GM10266 (cell line): ENCODE data around the gene SNRNP200.

Experiments
- DNase-seq: peaks from one replicate; pipeline ENCODE4 v3.0.0; 2012; ENCODE audit errors: extremely low spot score
- CTCF ChIP-seq: IDR thresholded peaks from 2 replicates; pipeline ENCODE4 v1.5.1; 2012; ENCODE audit warnings: mild to moderate bottlenecking, low read depth; ENCODE audit not compliant: control insufficient read depth, insufficient read depth; ENCODE audit errors: missing control alignments

The SNRNP200 gene

GRCh38 chr2:96276787-96277499, 28.4 kb downstream of the SNRNP200 start:
- TF ChIP-seq CTCF, result no peak
- DNase-seq, result no peak

GRCh38 chr2:96274355-96275056, 30.8 kb downstream of the SNRNP200 start:
- DNase-seq, result no peak
- TF ChIP-seq CTCF, result no peak

- TF ChIP-seq CTCF, result no peak
- no peak for DNase-seq
Observed at GRCh38 chr2:96273763-96274162, 31.6 kb downstream of the SNRNP200 start.

- TF ChIP-seq CTCF, result no peak
- no peak for DNase-seq
Observed at GRCh38 chr2:96271995-96272394, 33.4 kb downstream of the SNRNP200 start.

DNA sequence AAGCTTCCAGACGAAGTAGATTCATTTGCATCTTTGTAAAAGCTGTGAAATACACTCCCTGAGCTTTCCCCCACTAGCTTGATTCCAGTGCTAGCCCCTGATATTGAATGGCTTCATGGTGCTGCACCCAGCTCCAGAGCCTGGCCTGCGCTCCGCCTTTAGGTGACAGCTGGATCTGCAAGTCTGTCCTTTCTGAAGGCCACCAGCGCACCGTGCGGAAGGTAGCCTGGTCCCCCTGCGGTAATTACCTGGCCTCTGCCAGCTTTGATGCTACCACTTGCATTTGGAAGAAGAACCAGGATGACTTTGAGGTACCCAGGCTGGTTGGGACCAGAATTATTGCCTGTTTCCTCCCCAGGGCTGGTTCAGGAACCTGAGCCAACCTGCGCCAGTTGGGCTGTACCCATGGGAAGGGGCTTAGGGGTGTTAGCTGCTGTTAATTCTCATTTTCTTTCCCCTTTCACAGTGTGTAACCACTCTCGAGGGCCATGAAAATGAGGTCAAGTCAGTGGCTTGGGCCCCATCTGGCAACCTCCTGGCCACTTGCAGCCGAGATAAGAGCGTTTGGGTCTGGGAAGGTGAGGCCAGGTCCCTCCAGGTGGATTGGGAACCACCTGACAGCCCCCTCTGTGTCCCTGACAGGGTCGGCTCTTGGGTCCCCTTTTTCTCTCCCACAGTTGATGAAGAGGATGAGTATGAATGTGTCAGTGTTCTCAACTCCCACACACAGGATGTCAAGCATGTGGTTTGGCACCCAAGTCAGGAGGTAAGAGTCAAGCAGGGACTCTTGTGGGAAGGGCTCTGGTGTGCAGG, 38.0 kb downstream of the SNRNP200 start:
- DNase-seq, result peak; percentile 35
- peak; percentile 47 for TF ChIP-seq CTCF

DNA sequence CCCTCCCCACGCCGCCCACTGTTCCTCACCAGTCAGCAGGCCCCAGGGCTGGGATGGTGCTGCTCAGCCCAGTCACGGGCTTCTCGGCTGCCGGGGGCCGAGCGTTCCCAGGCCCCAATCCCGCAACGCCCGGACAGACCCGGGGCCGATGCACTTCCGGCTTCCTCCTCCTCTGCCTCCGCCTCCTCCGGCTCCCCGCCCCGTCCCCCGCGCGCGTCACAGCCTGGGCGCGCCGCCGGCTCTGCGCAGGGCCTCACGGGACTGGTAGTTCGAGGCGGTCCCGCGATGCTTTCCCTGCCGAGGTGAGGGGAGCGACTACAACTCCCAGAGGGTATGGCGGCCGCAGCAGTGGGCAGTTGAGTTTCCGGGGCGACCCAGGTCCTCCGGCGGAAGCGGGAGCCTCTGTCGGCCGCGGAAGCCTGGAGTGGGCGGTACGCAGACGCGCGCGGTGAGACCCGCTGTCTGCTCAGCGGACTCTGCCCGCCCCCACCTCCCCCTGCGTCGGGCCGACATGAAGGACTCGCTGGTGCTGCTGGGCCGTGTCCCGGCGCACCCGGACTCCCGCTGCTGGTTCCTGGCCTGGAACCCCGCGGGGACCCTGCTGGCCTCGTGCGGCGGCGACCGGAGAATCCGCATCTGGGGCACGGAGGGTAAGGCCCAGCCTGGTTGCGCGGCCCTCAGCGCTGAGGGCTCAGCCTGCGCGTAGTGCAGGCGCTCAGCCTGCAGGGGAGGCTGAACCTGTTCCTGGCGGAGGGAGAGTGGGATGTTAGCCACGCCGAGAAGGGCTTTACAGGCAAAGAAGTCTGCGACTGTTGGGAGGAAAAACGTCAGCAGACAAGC, 39.3 kb downstream of the SNRNP200 start, which contains the start of the genes CIAO1 and TMEM127:
TSS of gene CIAO1 (plus strand) at position 386 of the 840 bp plus-strand sequence. CDS start at position 512, 126 bp downstream.
TSS of gene TMEM127 (minus strand) at position 158 of the 840 bp plus-strand sequence. CDS start 616 bp downstream, outside the sequence.
- peak; percentile 39 for TF ChIP-seq CTCF
- DNase-seq, result peak; percentile 98
